K562 (cell line): ENCODE results near the gene VLDLR. TPM values are rescaled to one million over a fixed set of nuclear protein-coding genes. Genes with fewer than 3 reads are reported as not detected.

Experiments used
- ATF7 ChIP-seq: fragments of 450-650 bp; IDR thresholded peaks from 2 replicates; pipeline ENCODE4 v1.7.1; 2014; ENCODE audit warnings: mild to moderate bottlenecking, moderate library complexity
- GTF2E2 ChIP-seq: fragments of 200-800 bp; sonication (Bioruptor generic); IDR thresholded peaks from 2 replicates; pipeline ENCODE4 v1.6.1; 2016; ENCODE audit warnings: missing genetic modification characterization, missing compliant biosample characterization
- HLTF ChIP-seq: fragments of 450-650 bp; IDR thresholded peaks from 2 replicates; pipeline ENCODE4 v1.6.1; 2016
- IFI16 ChIP-seq: fragments of 250-450 bp; sonication (Bioruptor Pico); IDR thresholded peaks from 2 replicates; pipeline ENCODE4 v2.1.2; 2022; ENCODE audit warnings: mild to moderate bottlenecking, inconsistent platforms
- PHF20 ChIP-seq: fragments of 450-650 bp; IDR thresholded peaks from 2 replicates; pipeline ENCODE4 v1.6.1; 2018; ENCODE audit not compliant: partially characterized antibody
- RB1 ChIP-seq: fragments of 450-650 bp; IDR thresholded peaks from 2 replicates; pipeline ENCODE4 v1.6.1; 2017; ENCODE audit warnings: low read depth, mild to moderate bottlenecking
- RBFOX2 ChIP-seq: fragments of 200-400 bp; formaldehyde crosslinking; IDR thresholded peaks from 2 replicates; pipeline ENCODE4 v1.6.1; 2017; ENCODE audit warnings: low read depth, mild to moderate bottlenecking, low read length, moderate library complexity
- SMARCA5 ChIP-seq: fragments of 450-650 bp; IDR thresholded peaks from 2 replicates; pipeline ENCODE4 v1.6.1; 2016
- STAT5A ChIP-seq: IDR thresholded peaks from 2 replicates; pipeline ENCODE4 v1.6.1; 2012; ENCODE audit warnings: low read length, inconsistent platforms, borderline replicate concordance
- polyA plus RNA-seq, 8 experiments: library from polyadenylated mRNA; depleted of rRNA in 4 of 8; stranded (reverse) in 5 of 8; unstranded in 3 of 8; fragments of >200 nt; fragmentation: Nextera tagmentation in 2 of 8; fragmentation: Illumina TruSeq in 1 of 8; extraction: Ambion mirVana in 2 of 8; extraction: Trizol in 1 of 8; gene quantifications; 2 replicates each; pipeline versions ENCODE4 v1.2.1 to v1.2.3, GENCODE V29; 2011 to 2014; ENCODE audit warnings: inconsistent platforms in 1 of 8, missing spikeins in 1 of 8
- total RNA-seq, 7 experiments: library from RNA; depleted of rRNA in 6 of 7; stranded (reverse); fragments of >200 nt in 6 of 7; fragmentation: Illumina TruSeq in 2 of 7; extraction: Trizol in 2 of 7; gene quantifications; 2 replicates each; pipeline versions ENCODE4 v1.2.1 to v1.2.3, GENCODE V29; 2011 to 2021; ENCODE audit warnings: low replicate concordance in 1 of 7
- TF ChIP-seq, protein P1 (sequence below): IDR thresholded peaks from 3 replicates; pipeline ENCODE4 v1.6.1; 2011; ENCODE audit warnings: borderline replicate concordance, mild to moderate bottlenecking, moderate library complexity; ENCODE audit not compliant: insufficient read length; ENCODE audit errors: extremely low read depth
- TF ChIP-seq, protein P2 (sequence below): fragments of 450-650 bp; formaldehyde crosslinking; IDR thresholded peaks from 2 replicates; pipeline ENCODE4 v1.4.0; 2020; ENCODE audit warnings: mild to moderate bottlenecking
- TF ChIP-seq, protein P3 (sequence below): fragments of 200-800 bp; sonication (Bioruptor generic); IDR thresholded peaks from 2 replicates; pipeline ENCODE4 v1.6.1; 2017; ENCODE audit warnings: missing genetic modification characterization, missing compliant biosample characterization
- TF ChIP-seq, protein P4 (sequence below): fragments of 450-650 bp; IDR thresholded peaks from 2 replicates; pipeline ENCODE4 v1.6.1; 2016; ENCODE audit warnings: missing biosample characterization, missing genetic modification characterization
- TF ChIP-seq, protein P5 (sequence below), 3 experiments: IDR thresholded peaks in 2 of 3; conservative IDR thresholded peaks in 1 of 3; 2 replicates each; pipeline ENCODE4 v1.5.1; 2011 to 2012; ENCODE audit warnings: low read length in 3 of 3, mild to moderate bottlenecking in 3 of 3, control low read depth in 2 of 3, improper control_type of control experiment in 1 of 3, inconsistent platforms in 1 of 3, low read depth in 1 of 3, mixed read lengths in 1 of 3, moderate library complexity in 1 of 3; ENCODE audit not compliant: insufficient read depth in 2 of 3
- TF ChIP-seq, protein P6 (sequence below): fragments of 450-650 bp; formaldehyde crosslinking; IDR thresholded peaks from 2 replicates; pipeline ENCODE4 v1.4.0; 2022; ENCODE audit warnings: missing genetic modification characterization

VLDLR gene
- total and polyA plus RNA-seq, 9 of the 15 experiments (the other 6 are each of a cell fraction or from before 2014, with no cell fraction given) = 0.03 to 0.58 (median 0.08) TPM

DNA sequence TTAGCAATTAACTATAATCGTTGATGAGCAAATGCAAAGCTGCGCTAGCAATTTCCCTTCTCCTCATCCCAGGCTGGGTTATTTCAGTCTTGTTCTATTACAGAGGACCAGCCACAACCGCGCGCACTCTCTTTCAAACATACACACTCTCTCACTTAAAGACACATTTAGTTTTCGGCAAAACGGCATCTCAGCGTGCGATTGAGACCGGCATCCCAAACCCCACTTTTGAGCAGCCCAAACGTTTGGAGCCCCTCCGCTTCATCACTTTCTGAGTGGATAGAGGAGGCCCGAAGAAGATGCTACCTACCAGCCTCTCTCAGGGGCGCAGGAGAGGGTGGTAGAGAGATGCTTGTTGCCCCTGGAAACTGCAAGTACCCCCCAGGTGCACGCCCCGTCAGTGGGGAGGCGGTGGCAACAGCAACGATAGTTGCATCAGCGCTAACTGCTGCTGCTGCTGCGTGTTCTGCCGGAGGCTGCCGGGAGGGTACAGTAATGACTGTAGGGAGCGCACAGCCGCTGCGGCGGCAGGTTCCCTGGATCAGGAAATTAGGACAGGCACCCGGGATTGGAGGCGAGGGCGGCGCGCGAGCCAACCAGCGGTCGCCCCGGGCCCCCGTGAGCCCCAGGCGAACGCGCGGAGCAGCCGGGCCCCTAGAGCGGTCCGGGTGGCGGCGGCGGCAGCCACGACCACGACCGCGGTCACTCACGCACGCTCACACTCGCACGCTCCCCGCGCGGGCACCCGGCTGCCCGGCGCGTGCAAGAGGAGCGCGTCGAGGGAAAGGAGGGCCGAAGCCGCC, 467 bp upstream of the VLDLR start (continued):
- TF ChIP-seq, protein P1, sequence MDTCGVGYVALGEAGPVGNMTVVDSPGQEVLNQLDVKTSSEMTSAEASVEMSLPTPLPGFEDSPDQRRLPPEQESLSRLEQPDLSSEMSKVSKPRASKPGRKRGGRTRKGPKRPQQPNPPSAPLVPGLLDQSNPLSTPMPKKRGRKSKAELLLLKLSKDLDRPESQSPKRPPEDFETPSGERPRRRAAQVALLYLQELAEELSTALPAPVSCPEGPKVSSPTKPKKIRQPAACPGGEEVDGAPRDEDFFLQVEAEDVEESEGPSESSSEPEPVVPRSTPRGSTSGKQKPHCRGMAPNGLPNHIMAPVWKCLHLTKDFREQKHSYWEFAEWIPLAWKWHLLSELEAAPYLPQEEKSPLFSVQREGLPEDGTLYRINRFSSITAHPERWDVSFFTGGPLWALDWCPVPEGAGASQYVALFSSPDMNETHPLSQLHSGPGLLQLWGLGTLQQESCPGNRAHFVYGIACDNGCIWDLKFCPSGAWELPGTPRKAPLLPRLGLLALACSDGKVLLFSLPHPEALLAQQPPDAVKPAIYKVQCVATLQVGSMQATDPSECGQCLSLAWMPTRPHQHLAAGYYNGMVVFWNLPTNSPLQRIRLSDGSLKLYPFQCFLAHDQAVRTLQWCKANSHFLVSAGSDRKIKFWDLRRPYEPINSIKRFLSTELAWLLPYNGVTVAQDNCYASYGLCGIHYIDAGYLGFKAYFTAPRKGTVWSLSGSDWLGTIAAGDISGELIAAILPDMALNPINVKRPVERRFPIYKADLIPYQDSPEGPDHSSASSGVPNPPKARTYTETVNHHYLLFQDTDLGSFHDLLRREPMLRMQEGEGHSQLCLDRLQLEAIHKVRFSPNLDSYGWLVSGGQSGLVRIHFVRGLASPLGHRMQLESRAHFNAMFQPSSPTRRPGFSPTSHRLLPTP = no peak
- TF ChIP-seq STAT5A = no peak
- peak; percentile 75 for TF ChIP-seq RBFOX2
- TF ChIP-seq GTF2E2 (tag) = no peak
- TF ChIP-seq, protein P2, sequence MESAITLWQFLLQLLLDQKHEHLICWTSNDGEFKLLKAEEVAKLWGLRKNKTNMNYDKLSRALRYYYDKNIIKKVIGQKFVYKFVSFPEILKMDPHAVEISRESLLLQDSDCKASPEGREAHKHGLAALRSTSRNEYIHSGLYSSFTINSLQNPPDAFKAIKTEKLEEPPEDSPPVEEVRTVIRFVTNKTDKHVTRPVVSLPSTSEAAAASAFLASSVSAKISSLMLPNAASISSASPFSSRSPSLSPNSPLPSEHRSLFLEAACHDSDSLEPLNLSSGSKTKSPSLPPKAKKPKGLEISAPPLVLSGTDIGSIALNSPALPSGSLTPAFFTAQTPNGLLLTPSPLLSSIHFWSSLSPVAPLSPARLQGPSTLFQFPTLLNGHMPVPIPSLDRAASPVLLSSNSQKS (CRISPR knock-in tag) = no peak
- no peak for TF ChIP-seq SMARCA5
- no peak for TF ChIP-seq PHF20
- peak; percentile 29; the same call in 1 of the 2 replicates for TF ChIP-seq ATF7
- TF ChIP-seq RB1 = no peak
- TF ChIP-seq, protein P3, sequence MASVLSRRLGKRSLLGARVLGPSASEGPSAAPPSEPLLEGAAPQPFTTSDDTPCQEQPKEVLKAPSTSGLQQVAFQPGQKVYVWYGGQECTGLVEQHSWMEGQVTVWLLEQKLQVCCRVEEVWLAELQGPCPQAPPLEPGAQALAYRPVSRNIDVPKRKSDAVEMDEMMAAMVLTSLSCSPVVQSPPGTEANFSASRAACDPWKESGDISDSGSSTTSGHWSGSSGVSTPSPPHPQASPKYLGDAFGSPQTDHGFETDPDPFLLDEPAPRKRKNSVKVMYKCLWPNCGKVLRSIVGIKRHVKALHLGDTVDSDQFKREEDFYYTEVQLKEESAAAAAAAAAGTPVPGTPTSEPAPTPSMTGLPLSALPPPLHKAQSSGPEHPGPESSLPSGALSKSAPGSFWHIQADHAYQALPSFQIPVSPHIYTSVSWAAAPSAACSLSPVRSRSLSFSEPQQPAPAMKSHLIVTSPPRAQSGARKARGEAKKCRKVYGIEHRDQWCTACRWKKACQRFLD (CRISPR knock-in tag) = no peak
- TF ChIP-seq IFI16 (CRISPR knock-in tag) = no peak
- TF ChIP-seq, protein P4, sequence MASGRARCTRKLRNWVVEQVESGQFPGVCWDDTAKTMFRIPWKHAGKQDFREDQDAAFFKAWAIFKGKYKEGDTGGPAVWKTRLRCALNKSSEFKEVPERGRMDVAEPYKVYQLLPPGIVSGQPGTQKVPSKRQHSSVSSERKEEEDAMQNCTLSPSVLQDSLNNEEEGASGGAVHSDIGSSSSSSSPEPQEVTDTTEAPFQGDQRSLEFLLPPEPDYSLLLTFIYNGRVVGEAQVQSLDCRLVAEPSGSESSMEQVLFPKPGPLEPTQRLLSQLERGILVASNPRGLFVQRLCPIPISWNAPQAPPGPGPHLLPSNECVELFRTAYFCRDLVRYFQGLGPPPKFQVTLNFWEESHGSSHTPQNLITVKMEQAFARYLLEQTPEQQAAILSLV (tag) = no peak
- TF ChIP-seq, protein P5, sequence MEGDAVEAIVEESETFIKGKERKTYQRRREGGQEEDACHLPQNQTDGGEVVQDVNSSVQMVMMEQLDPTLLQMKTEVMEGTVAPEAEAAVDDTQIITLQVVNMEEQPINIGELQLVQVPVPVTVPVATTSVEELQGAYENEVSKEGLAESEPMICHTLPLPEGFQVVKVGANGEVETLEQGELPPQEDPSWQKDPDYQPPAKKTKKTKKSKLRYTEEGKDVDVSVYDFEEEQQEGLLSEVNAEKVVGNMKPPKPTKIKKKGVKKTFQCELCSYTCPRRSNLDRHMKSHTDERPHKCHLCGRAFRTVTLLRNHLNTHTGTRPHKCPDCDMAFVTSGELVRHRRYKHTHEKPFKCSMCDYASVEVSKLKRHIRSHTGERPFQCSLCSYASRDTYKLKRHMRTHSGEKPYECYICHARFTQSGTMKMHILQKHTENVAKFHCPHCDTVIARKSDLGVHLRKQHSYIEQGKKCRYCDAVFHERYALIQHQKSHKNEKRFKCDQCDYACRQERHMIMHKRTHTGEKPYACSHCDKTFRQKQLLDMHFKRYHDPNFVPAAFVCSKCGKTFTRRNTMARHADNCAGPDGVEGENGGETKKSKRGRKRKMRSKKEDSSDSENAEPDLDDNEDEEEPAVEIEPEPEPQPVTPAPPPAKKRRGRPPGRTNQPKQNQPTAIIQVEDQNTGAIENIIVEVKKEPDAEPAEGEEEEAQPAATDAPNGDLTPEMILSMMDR (IDR thresholded peaks at IDR 0.05 in 2 of 3, conservative IDR thresholded peaks at IDR 0.05 in 1 of 3; ENCODE audit: insufficient read depth in 2 of 3, low read depth in 1 of 3, low read length in 3 of 3) = no peak
- TF ChIP-seq, protein P6, sequence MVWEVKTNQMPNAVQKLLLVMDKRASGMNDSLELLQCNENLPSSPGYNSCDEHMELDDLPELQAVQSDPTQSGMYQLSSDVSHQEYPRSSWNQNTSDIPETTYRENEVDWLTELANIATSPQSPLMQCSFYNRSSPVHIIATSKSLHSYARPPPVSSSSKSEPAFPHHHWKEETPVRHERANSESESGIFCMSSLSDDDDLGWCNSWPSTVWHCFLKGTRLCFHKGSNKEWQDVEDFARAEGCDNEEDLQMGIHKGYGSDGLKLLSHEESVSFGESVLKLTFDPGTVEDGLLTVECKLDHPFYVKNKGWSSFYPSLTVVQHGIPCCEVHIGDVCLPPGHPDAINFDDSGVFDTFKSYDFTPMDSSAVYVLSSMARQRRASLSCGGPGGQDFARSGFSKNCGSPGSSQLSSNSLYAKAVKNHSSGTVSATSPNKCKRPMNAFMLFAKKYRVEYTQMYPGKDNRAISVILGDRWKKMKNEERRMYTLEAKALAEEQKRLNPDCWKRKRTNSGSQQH = no peak
- no peak for TF ChIP-seq HLTF
